RWPE2 (cell line): ENCODE measurements around the gene LMCD1.

ENCODE experiments used
- ATAC-seq: fragments of 200-7000 bp; cut with Tn5 transposase; 3 replicates; pipeline ENCODE4 v1.9.1; 2021; ENCODE audit warnings: low read depth
- DNase-seq: peaks from one replicate; pipeline ENCODE4 v3.0.0-alpha.2; 2020; ENCODE audit warnings: low spot score
- H3K27ac ChIP-seq: fragments of 450-650 bp; 2 replicates; pipeline ENCODE4 v1.5.1; 2017; ENCODE audit warnings: mild to moderate bottlenecking; ENCODE audit not compliant: poor library complexity, severe bottlenecking
- H3K27me3 ChIP-seq: fragments of 250-450 bp; sonication (Bioruptor Pico); 2 replicates; pipeline ENCODE4 v1.5.1; 2021; ENCODE audit warnings: mild to moderate bottlenecking, moderate library complexity; ENCODE audit not compliant: insufficient read depth, poor library complexity, severe bottlenecking
- H3K36me3 ChIP-seq: fragments of 250-450 bp; sonication (Bioruptor Pico); 2 replicates; pipeline ENCODE4 v1.5.1; 2020; ENCODE audit warnings: low read depth, mild to moderate bottlenecking, moderate library complexity
- H3K4me1 ChIP-seq: fragments of 250-450 bp; sonication (Bioruptor Pico); 2 replicates; pipeline ENCODE4 v1.5.1; 2021; ENCODE audit warnings: mild to moderate bottlenecking, moderate library complexity; ENCODE audit not compliant: insufficient read depth, poor library complexity, severe bottlenecking
- H3K4me3 ChIP-seq: fragments of 250-450 bp; sonication (Bioruptor Pico); 2 replicates; pipeline ENCODE4 v1.5.1; 2021; ENCODE audit warnings: mild to moderate bottlenecking, moderate library complexity; ENCODE audit not compliant: severe bottlenecking
- H3K9me3 ChIP-seq: fragments of 250-450 bp; sonication (Bioruptor Pico); 2 replicates; pipeline ENCODE4 v1.5.1; 2021; ENCODE audit warnings: mild to moderate bottlenecking, moderate library complexity; ENCODE audit not compliant: severe bottlenecking
- TF ChIP-seq, protein P1 (sequence below): fragments of 450-650 bp; IDR thresholded peaks from one replicate; pipeline ENCODE4 v1.5.1; 2017; ENCODE audit warnings: mild to moderate bottlenecking, moderate library complexity; ENCODE audit not compliant: poor library complexity, severe bottlenecking

LMCD1 gene, protein sequence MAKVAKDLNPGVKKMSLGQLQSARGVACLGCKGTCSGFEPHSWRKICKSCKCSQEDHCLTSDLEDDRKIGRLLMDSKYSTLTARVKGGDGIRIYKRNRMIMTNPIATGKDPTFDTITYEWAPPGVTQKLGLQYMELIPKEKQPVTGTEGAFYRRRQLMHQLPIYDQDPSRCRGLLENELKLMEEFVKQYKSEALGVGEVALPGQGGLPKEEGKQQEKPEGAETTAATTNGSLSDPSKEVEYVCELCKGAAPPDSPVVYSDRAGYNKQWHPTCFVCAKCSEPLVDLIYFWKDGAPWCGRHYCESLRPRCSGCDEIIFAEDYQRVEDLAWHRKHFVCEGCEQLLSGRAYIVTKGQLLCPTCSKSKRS

DNA sequence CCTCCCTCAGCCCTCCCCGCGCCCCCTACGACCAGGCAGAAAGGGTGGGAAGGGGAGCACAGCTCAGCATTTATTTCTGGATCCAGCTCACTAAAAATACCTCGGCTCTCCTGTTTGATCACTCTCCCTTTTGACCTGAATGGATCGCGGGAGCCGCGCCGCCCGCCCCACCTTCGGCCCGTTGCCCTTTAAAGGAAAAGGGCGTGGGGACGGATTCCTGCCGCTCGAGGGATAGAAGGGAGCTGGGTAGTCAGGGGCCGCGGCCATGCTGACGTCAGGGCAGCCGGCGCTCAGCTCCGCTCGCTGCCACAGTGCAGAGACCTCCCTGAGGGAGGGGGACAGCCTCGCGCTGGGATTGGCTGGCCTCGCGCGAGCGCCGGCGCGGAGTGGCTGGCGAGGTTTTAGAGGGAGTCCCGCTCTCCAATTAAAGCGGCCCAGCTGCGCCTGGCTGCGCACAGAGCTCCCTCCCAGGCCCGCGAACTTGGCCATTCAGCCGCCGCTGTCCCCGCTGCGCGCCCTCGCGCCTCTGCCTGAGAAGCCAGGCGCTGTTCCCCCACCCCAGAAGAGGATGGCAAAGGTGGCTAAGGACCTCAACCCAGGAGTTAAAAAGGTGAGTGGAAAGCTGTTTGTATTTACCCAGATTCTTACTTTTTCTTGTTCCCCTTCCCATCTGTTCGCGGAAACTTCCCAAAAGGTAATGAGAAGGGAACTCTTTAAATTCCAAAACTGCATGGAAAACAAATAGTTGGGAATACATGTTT lies at the start of gene LMCD1:
TSS of gene LMCD1 (plus strand) at position 453 of the 761 bp plus-strand sequence. CDS start at position 569, 116 bp downstream.
- ATAC-seq = peak; percentile 95
- Histone ChIP-seq H3K27me3 (no peaks in the 10 kb centered on the region), H3K27ac (peak within 1 kb of the TSS; percentile 58), H3K4me3 (peak within 1 kb of the TSS; percentile 35), H3K4me1 (peaks cover 22% of the 10 kb centered on the region), H3K36me3 (no peaks in the 10 kb centered on the region), H3K9me3 (no peaks in the 10 kb centered on the region)
- DNase-seq = peak; percentile 93
- TF ChIP-seq, protein P1, sequence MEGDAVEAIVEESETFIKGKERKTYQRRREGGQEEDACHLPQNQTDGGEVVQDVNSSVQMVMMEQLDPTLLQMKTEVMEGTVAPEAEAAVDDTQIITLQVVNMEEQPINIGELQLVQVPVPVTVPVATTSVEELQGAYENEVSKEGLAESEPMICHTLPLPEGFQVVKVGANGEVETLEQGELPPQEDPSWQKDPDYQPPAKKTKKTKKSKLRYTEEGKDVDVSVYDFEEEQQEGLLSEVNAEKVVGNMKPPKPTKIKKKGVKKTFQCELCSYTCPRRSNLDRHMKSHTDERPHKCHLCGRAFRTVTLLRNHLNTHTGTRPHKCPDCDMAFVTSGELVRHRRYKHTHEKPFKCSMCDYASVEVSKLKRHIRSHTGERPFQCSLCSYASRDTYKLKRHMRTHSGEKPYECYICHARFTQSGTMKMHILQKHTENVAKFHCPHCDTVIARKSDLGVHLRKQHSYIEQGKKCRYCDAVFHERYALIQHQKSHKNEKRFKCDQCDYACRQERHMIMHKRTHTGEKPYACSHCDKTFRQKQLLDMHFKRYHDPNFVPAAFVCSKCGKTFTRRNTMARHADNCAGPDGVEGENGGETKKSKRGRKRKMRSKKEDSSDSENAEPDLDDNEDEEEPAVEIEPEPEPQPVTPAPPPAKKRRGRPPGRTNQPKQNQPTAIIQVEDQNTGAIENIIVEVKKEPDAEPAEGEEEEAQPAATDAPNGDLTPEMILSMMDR = no peak

GRCh38 chr3:8452112-8452511 lies 49.5 kb upstream of the LMCD1 start:
- TF ChIP-seq, protein P1 = no peak
- H3K27ac ChIP-seq = no peak overlapping the region
- H3K27me3 ChIP-seq = no peaks in the 10 kb centered on the region
- DNase-seq (no peak), ATAC-seq (no peak)
- no peaks in the 10 kb centered on the region for H3K36me3 ChIP-seq
- H3K4me1 ChIP-seq = no peaks in the 10 kb centered on the region
- H3K9me3 ChIP-seq = no peaks in the 10 kb centered on the region
- no peak overlapping the region for H3K4me3 ChIP-seq

GRCh38 chr3:8453153-8453552 lies 48.5 kb upstream of the LMCD1 start:
- no peak overlapping the region for H3K27ac ChIP-seq
- H3K9me3 ChIP-seq = no peaks in the 10 kb centered on the region
- H3K36me3 ChIP-seq = no peaks in the 10 kb centered on the region
- H3K27me3 ChIP-seq = no peaks in the 10 kb centered on the region
- H3K4me1 ChIP-seq = no peaks in the 10 kb centered on the region
- no peak for DNase-seq
- ATAC-seq = no peak
- no peak overlapping the region for H3K4me3 ChIP-seq
- TF ChIP-seq, protein P1 = no peak

GRCh38 chr3:8455526-8456411 lies 45.9 kb upstream of the LMCD1 start:
- no peak for DNase-seq
- no peaks in the 10 kb centered on the region for H3K4me1 ChIP-seq
- no peak overlapping the region for H3K4me3 ChIP-seq
- no peaks in the 10 kb centered on the region for H3K36me3 ChIP-seq
- H3K27me3 ChIP-seq = no peaks in the 10 kb centered on the region
- H3K27ac ChIP-seq = no peak overlapping the region
- H3K9me3 ChIP-seq = no peaks in the 10 kb centered on the region
- no peak for ATAC-seq
- TF ChIP-seq, protein P1 = no peak
